K562 (cell line): ENCODE results near the gene GFM1. TPM values are rescaled to one million over a fixed set of nuclear protein-coding genes. Genes with fewer than 3 reads are reported as not detected.

Experiments used
- ATAC-seq: fragments of 200-7000 bp; cut with Tn5 transposase; 3 replicates; pipeline ENCODE4 v1.9.1; 2020; ENCODE audit warnings: moderate library complexity
- BruUV-seq: library from RNA; stranded (reverse); fragments of 400-500 nt; replicated peaks from 2 replicates; lab custom pipeline; 2021; lab: Mats Ljungman, UMichigan
- CTCF ChIA-PET: fragments of 300-600 bp; formaldehyde crosslinking; extraction: SDS; loops from one replicate; lab custom pipeline; 2021; ENCODE audit warnings: low intra/inter-chr PET ratio; lab: Yijun Ruan, JAX
- POLR2A ChIA-PET: fragments of 300-600, 350-650 bp; sonication (Branson Sonifier 250); formaldehyde crosslinking; extraction: SDS; loops from one replicate; lab custom pipeline; 2021; ENCODE audit warnings: antibody characterized with exemption, inconsistent platforms; lab: Yijun Ruan, JAX
- DNase-seq, 4 experiments: peaks; one replicate each; pipeline versions ENCODE4 v3.0.0 to v3.0.0-alpha.2; 2011 to 2018; ENCODE audit warnings: low spot score in 3 of 4, mixed read lengths in 3 of 4; ENCODE audit errors: extremely low read depth in 1 of 4
- FAIRE-seq: peaks from 2 replicates; lab custom pipeline; 2011; peaks lifted over from hg19 to GRCh38; lab: Jason Lieb, UNC
- H2AFZ ChIP-seq: 2 replicates; pipeline ENCODE4 v1.6.0; 2011; ENCODE audit warnings: low read depth, low read length, control low read depth, inconsistent platforms
- H3K27ac ChIP-seq: fragments of 200-600 bp; 3 replicates; pipeline ENCODE4 v1.8.0; 2011; ENCODE audit warnings: low read depth, mild to moderate bottlenecking, control low read depth, inconsistent platforms, low read length, moderate library complexity, mixed read lengths; ENCODE audit errors: extremely low read depth
- H3K27me3 ChIP-seq, 2 experiments: fragments of 300-600 bp in 1 of 2; 2 replicates in 1 of 2; 3 replicates in 1 of 2; pipeline versions ENCODE4 v1.6.0 to v1.8.0; 2011; ENCODE audit warnings: inconsistent platforms in 2 of 2, low read length in 2 of 2, mild to moderate bottlenecking in 1 of 2, mixed read lengths in 1 of 2, moderate library complexity in 1 of 2; ENCODE audit not compliant: control insufficient read depth in 2 of 2, insufficient read depth in 2 of 2
- H3K36me3 ChIP-seq: fragments of 300-600 bp; 3 replicates; pipeline ENCODE4 v1.8.0; 2011; ENCODE audit warnings: mild to moderate bottlenecking, low read length, inconsistent platforms; ENCODE audit not compliant: control insufficient read depth, insufficient read depth
- H3K4me1 ChIP-seq, 2 experiments: fragments of 200-600 bp in 1 of 2; replicated peaks in 1 of 2; 2 replicates in 1 of 2; 3 replicates in 1 of 2; pipeline versions ENCODE4 v1.5.1 to v1.8.0; 2011; ENCODE audit warnings: inconsistent platforms in 2 of 2, low read length in 2 of 2, mild to moderate bottlenecking in 1 of 2, mixed read lengths in 1 of 2, moderate library complexity in 1 of 2; ENCODE audit not compliant: control insufficient read depth in 2 of 2, insufficient read depth in 2 of 2
- H3K4me2 ChIP-seq: 2 replicates; pipeline ENCODE4 v1.6.1; 2011; ENCODE audit warnings: low read length, control low read depth, inconsistent platforms, mixed read lengths; ENCODE audit not compliant: insufficient read depth
- H3K4me3 ChIP-seq: fragments of 200-600 bp; sonication (generic), shearing (Covaris generic); 2 replicates; pipeline ENCODE4 v1.5.1; 2016; ENCODE audit warnings: control low read depth, inconsistent platforms
- H3K79me2 ChIP-seq: fragments of 200-600 bp; 3 replicates; pipeline ENCODE4 v1.8.0; 2011; ENCODE audit warnings: low read length, inconsistent platforms; ENCODE audit not compliant: control insufficient read depth, insufficient read depth
- H3K9ac ChIP-seq, 2 experiments: 2 replicates each; pipeline versions ENCODE4 v1.6.0 to v1.6.1; 2011; ENCODE audit warnings: low read depth in 2 of 2, low read length in 2 of 2, control low read depth in 1 of 2, inconsistent platforms in 1 of 2, mild to moderate bottlenecking in 1 of 2, mixed read lengths in 1 of 2; ENCODE audit not compliant: insufficient read depth in 1 of 2
- H3K9me1 ChIP-seq: one replicate; pipeline ENCODE4 v1.6.0; 2011; ENCODE audit warnings: inconsistent platforms, mild to moderate bottlenecking, low read length, moderate library complexity; ENCODE audit not compliant: control insufficient read depth, insufficient read depth
- H3K9me3 ChIP-seq: replicated peaks from 2 replicates; pipeline ENCODE4 v1.5.1; 2011; ENCODE audit warnings: low read depth, low read length, inconsistent platforms; ENCODE audit not compliant: control insufficient read depth, insufficient read depth
- H4K20me1 ChIP-seq: replicated peaks from 2 replicates; pipeline ENCODE4 v1.6.1; 2011; ENCODE audit warnings: low read length, inconsistent platforms, mixed read lengths; ENCODE audit not compliant: control insufficient read depth, insufficient read depth
- CREBBP ChIP-seq: IDR thresholded peaks from one replicate; pipeline ENCODE4 v1.6.1; 2012; ENCODE audit warnings: low read depth, mild to moderate bottlenecking, control low read depth, inconsistent platforms, low read length
- CXXC5 ChIP-seq: fragments of 250-450 bp; sonication (Bioruptor Pico); IDR thresholded peaks from 2 replicates; pipeline ENCODE4 v1.8.0; 2022; ENCODE audit warnings: inconsistent platforms, mild to moderate bottlenecking, moderate library complexity
- POU5F1 ChIP-seq: fragments of 150-350 bp; IDR thresholded peaks from 2 replicates; pipeline ENCODE4 v1.6.1; 2014; ENCODE audit warnings: borderline replicate concordance, low read length, low read depth, mild to moderate bottlenecking; ENCODE audit not compliant: partially characterized antibody
- PRPF4 ChIP-seq: fragments of 200-400 bp; formaldehyde crosslinking; IDR thresholded peaks from one replicate; pipeline ENCODE4 v1.6.1; 2017; ENCODE audit warnings: low read length, low read depth, mild to moderate bottlenecking; ENCODE audit not compliant: insufficient read depth, poor library complexity, severe bottlenecking
- ZNF143 ChIP-seq: sonication (generic); formaldehyde crosslinking; IDR thresholded peaks from 2 replicates; pipeline ENCODE4 v1.9.0; 2022; ENCODE audit warnings: mild to moderate bottlenecking, missing genetic modification reagents
- ZNF57 ChIP-seq: fragments of 450-650 bp; formaldehyde crosslinking; IDR thresholded peaks from 2 replicates; pipeline ENCODE4 v1.4.0; 2020; ENCODE audit warnings: mild to moderate bottlenecking, moderate library complexity
- WGBS: fragments of 100-300 bp; shearing (Covaris generic); methylation state at CpG from one replicate; pipeline ENCODE4 v1.1.6; 2016; ENCODE audit warnings: low coverage, mixed read lengths; ENCODE audit not compliant: insufficient coverage; ENCODE audit errors: missing lambda C conversion rate; 5-methylcytosine and 5-hydroxymethylcytosine counted together
- in situ Hi-C: fragments of 300-500 bp; cut with MboI; formaldehyde crosslinking; loops from 4 replicates; pipeline ENCODE4 v1.15.0; 2018; ENCODE audit warnings: inconsistent platforms, mixed read lengths
- intact Hi-C: fragments of 100-400 bp; cut with micrococcal nuclease; formaldehyde crosslinking; loops from 2 replicates; pipeline ENCODE4 v1.14.2; 2022
- polyA plus RNA-seq, 8 experiments: library from polyadenylated mRNA; depleted of rRNA in 4 of 8; stranded (reverse) in 5 of 8; unstranded in 3 of 8; fragments of >200 nt; fragmentation: Nextera tagmentation in 2 of 8; fragmentation: Illumina TruSeq in 1 of 8; extraction: Ambion mirVana in 2 of 8; extraction: Trizol in 1 of 8; gene quantifications; 2 replicates each; pipeline versions ENCODE4 v1.2.1 to v1.2.3, GENCODE V29; 2011 to 2014; ENCODE audit warnings: inconsistent platforms in 1 of 8, missing spikeins in 1 of 8
- total RNA-seq, 7 experiments: library from RNA; depleted of rRNA in 6 of 7; stranded (reverse); fragments of >200 nt in 6 of 7; fragmentation: Illumina TruSeq in 2 of 7; extraction: Trizol in 2 of 7; gene quantifications; 2 replicates each; pipeline versions ENCODE4 v1.2.1 to v1.2.3, GENCODE V29; 2011 to 2021; ENCODE audit warnings: low replicate concordance in 1 of 7
- TF ChIP-seq, protein P1 (sequence below): fragments of 250-450 bp; sonication (Bioruptor Pico); IDR thresholded peaks from 2 replicates; pipeline ENCODE4 v1.8.0; 2022; ENCODE audit warnings: inconsistent platforms

Gene GFM1
- total and polyA plus RNA-seq, 9 of the 15 experiments (the other 6 are each of a cell fraction or from before 2014, with no cell fraction given): 38.9 to 86.7 (median 64.8) TPM

DNA sequence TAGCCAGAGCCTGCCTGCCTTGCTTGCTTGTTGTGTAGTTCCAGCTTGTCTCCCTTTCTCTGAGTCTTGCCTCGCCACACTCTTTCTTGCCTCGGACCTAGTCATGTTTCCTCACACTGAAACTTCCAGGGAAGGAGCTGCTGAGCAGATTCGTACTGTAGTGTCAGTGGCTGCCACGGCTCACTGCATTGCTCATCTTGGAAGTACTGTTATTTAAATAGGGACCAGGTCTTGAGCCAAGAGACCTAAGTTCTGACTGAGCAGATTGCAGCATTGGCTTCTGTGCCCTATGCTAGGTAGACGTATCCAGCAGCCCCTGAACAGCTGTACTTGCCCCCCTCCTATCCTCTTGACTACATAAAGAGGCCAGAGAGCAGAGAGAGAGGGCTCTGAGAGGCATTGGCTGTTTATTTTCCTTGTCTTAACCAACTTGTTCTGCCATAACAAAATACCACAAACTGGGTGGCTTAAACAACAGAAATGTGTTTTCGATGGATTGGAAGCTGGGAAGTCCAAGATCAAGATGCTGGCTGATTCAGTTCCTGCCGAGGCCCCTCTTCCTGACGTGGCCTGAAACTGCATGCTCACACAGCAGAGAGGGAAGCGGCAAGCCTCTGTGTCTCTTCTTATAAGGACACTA lies 93.8 kb downstream of the GFM1 start:
- ATAC-seq: no peak
- no peak for FAIRE-seq
- ChIA-PET CTCF (no interaction called here), POLR2A (interaction anchor here (1.4 kb wide), 1 partner anchor 15 kb away, joined by 3 read pairs; no protein-coding TSS in a partner anchor)
- Histone ChIP-seq H3K79me2 (no peaks in the 10 kb centered on the region), H2AFZ (no peak overlapping the region), H3K9me1 (no peaks in the 10 kb centered on the region), H3K27ac (no peak overlapping the region; the same call in 2 of the 3 replicates), H3K4me3 (no peak overlapping the region), H3K9ac (no peak overlapping the region), H4K20me1 (no peaks in the 10 kb centered on the region), H3K4me2 (no peak overlapping the region), H3K4me1 (peaks cover 19 to 27% of the 10 kb centered on the region in 2 experiments; a peak in 3 of 5 replicates), H3K36me3 (peaks cover 22% of the 10 kb centered on the region; the same call in 2 of the 3 replicates), H3K9me3 (no peaks in the 10 kb centered on the region), H3K27me3 (no peaks in the 10 kb centered on the region)
- TF ChIP-seq POU5F1: no peak
- no peak for TF ChIP-seq ZNF57 (CRISPR knock-in tag)
- TF ChIP-seq PRPF4: no peak
- no peak for TF ChIP-seq CXXC5
- TF ChIP-seq, protein P1, sequence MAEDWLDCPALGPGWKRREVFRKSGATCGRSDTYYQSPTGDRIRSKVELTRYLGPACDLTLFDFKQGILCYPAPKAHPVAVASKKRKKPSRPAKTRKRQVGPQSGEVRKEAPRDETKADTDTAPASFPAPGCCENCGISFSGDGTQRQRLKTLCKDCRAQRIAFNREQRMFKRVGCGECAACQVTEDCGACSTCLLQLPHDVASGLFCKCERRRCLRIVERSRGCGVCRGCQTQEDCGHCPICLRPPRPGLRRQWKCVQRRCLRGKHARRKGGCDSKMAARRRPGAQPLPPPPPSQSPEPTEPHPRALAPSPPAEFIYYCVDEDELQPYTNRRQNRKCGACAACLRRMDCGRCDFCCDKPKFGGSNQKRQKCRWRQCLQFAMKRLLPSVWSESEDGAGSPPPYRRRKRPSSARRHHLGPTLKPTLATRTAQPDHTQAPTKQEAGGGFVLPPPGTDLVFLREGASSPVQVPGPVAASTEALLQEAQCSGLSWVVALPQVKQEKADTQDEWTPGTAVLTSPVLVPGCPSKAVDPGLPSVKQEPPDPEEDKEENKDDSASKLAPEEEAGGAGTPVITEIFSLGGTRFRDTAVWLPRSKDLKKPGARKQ (CRISPR knock-in tag): no peak
- no peak for TF ChIP-seq ZNF143 (CRISPR knock-in tag)
- no peak for TF ChIP-seq CREBBP
- no peak for DNase-seq
- WGBS: 72% methylated on average over 8 of the region's 9 CpGs
- in situ Hi-C loops (no loop called here), intact Hi-C loops (no loop called here)
- no TSS peak for BruUV-seq
